ENCODE measurements around the gene PEX11A.

PEX11A gene

DNA sequence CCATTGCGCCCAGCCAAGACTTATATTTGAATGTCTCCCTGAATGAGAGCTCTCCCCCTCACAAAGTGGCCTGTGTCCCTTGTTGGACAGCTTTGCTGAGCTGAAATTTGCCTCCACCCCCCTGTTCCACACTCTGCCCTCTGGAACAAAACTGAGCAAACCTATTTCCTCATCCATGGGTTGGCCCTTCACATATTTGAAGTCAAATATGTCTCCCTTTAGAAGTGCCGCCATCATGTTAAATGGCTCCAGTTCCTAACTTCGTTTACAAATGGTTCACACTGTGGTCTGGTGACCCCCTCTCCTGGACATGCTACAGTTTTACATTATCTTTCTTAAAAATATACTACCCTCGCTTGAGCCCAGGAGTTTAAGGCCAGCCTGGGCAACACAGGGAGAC lies 16.0 kb downstream of the PEX11A start:
- H2BK120ac ChIP-seq (ENCODE audit: low read depth, low read length), result no peak overlapping the region
- no peak overlapping the region for H2BK5ac ChIP-seq (ENCODE audit: low read length)
- DNase-seq, result no peak
- H3K4ac ChIP-seq (ENCODE audit: low read depth, low read length), result no peak overlapping the region
- H3K9ac ChIP-seq (ENCODE audit: low read length), result no peak overlapping the region
- no peak overlapping the region for H4K8ac ChIP-seq (ENCODE audit: low read depth, low read length)
- no peak overlapping the region for H3K56ac ChIP-seq (ENCODE audit: low read length)
- H3K4me3 ChIP-seq (ENCODE audit: low read length), result no peak overlapping the region
- H3K27ac ChIP-seq (ENCODE audit: low read depth, low read length), result no peak overlapping the region
- H3K18ac ChIP-seq (ENCODE audit: low read length), result no peak overlapping the region
- no peaks in the 10 kb centered on the region for H3K36me3 ChIP-seq (ENCODE audit: control insufficient read depth, insufficient read depth, low read length)
- no peaks in the 10 kb centered on the region for H3K79me1 ChIP-seq (ENCODE audit: low read length)
- no peak overlapping the region for H3K4me2 ChIP-seq (ENCODE audit: low read length)
- no peak overlapping the region for H4K5ac ChIP-seq (ENCODE audit: low read length)
- H3K79me2 ChIP-seq (ENCODE audit: control insufficient read depth, insufficient read depth, low read length), result no peaks in the 10 kb centered on the region
- H2AK5ac ChIP-seq (ENCODE audit: low read length), result no peak overlapping the region
- H3K4me1 ChIP-seq (ENCODE audit: control insufficient read depth, low read depth, low read length), result no peaks in the 10 kb centered on the region
- no peak overlapping the region for H2BK15ac ChIP-seq (replicated peaks; ENCODE audit: low read depth)
- no peaks in the 10 kb centered on the region for H3K27me3 ChIP-seq (ENCODE audit: insufficient read depth, low read length, poor library complexity)
- H3K23ac ChIP-seq (ENCODE audit: low read length), result no peak overlapping the region
- WGBS (ENCODE audit: extremely low coverage, insufficient coverage, low lambda C conversion rate), result no CpG with 5 or more reads among the region's 4 CpGs

DNA sequence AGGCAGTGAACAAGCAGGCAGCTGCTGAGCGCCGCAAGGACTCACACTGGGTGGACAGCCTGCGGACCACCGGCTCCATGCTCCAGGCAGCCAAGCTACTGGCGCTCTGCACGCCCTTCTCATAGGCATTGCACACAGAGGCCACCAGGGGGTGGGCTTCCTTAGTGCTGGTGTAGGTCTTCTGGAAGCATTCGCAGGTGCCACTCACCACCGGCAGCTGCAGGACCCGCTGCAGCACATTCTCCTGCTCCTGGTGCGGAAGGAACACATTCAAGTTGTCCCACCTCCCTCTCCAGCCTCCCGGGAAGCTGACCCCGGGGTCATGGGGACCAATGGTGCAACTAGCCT lies 17.4 kb downstream of the PEX11A start:
- Histone ChIP-seq H4K5ac (ENCODE audit: low read length) (no peak overlapping the region), H3K18ac (ENCODE audit: low read length) (no peak overlapping the region), H2AK5ac (ENCODE audit: low read length) (no peak overlapping the region), H3K79me1 (ENCODE audit: low read length) (no peaks in the 10 kb centered on the region), H2BK120ac (ENCODE audit: low read depth, low read length) (no peak overlapping the region), H3K4me3 (ENCODE audit: low read length) (no peak overlapping the region), H2BK15ac (replicated peaks; ENCODE audit: low read depth) (no peak overlapping the region), H3K4me1 (ENCODE audit: control insufficient read depth, low read depth, low read length) (no peaks in the 10 kb centered on the region), H3K27me3 (ENCODE audit: insufficient read depth, low read length, poor library complexity) (no peaks in the 10 kb centered on the region), H3K56ac (ENCODE audit: low read length) (no peak overlapping the region), H4K8ac (ENCODE audit: low read depth, low read length) (no peak overlapping the region), H3K23ac (ENCODE audit: low read length) (no peak overlapping the region), H3K9ac (ENCODE audit: low read length) (no peak overlapping the region), H2BK5ac (ENCODE audit: low read length) (no peak overlapping the region), H3K79me2 (ENCODE audit: control insufficient read depth, insufficient read depth, low read length) (no peaks in the 10 kb centered on the region), H3K27ac (ENCODE audit: low read depth, low read length) (no peak overlapping the region), H3K4me2 (ENCODE audit: low read length) (no peak overlapping the region), H3K36me3 (ENCODE audit: control insufficient read depth, insufficient read depth, low read length) (no peaks in the 10 kb centered on the region), H3K4ac (ENCODE audit: low read depth, low read length) (no peak overlapping the region)
- WGBS (ENCODE audit: extremely low coverage, insufficient coverage, low lambda C conversion rate), result no CpG with 5 or more reads among the region's 12 CpGs
- DNase-seq, result peak; percentile 84

DNA sequence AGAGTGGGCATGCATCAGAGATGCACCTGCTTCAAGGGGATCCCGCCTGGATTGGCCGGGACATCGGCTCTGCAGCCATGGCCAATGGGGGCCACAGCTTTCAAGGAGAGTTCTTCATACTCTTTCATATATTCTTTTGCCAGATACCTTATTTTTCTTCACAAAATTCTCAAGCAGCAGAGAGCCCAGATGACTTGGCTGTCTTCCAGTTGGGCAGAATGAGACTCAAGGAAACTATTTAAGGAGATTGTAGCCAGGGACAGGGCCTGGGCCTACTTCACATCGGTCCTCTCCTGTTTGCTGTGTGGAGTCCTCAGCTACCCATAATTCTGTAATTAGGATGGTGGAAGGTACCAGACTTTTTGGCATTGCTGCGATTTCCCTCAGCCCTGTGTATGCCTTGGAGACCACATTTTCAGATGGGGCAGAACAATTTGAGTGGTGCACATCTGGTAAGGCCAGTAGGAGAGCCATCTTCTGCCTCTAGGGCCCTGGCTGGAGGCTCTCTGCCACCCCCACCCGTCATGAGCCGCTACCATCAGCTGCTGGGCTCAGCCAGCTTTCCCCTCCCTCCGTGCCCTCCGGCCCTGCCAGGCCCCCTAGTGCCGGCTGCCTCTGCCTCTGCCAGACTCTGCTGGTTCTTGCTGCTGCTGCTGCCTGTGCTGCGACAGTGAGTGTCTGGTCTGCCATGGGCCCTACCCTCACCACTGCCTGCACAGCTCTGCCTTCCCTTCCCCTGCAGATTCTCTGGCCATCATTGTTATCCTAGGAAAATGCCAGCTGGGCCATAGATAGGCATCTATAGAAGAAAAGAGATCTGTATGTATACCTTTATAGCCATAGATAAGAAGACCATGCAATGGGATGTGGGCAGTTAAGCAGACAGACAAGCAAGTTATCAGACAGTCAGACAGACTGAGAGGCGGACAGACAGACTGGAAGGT lies 18.1 kb downstream of the PEX11A start:
- H4K5ac ChIP-seq (ENCODE audit: low read length), result no peak overlapping the region
- H3K23ac ChIP-seq (ENCODE audit: low read length), result no peak overlapping the region
- H3K56ac ChIP-seq (ENCODE audit: low read length), result no peak overlapping the region
- no peak overlapping the region for H2BK15ac ChIP-seq (replicated peaks; ENCODE audit: low read depth)
- no CpG with 5 or more reads among the region's 12 CpGs for WGBS (ENCODE audit: extremely low coverage, insufficient coverage, low lambda C conversion rate)
- H4K8ac ChIP-seq (ENCODE audit: low read depth, low read length), result no peak overlapping the region
- no peak overlapping the region for H2AK5ac ChIP-seq (ENCODE audit: low read length)
- H3K9ac ChIP-seq (ENCODE audit: low read length), result no peak overlapping the region
- H3K4ac ChIP-seq (ENCODE audit: low read depth, low read length), result no peak overlapping the region
- H3K79me1 ChIP-seq (ENCODE audit: low read length), result no peaks in the 10 kb centered on the region
- no peaks in the 10 kb centered on the region for H3K79me2 ChIP-seq (ENCODE audit: control insufficient read depth, insufficient read depth, low read length)
- no peak overlapping the region for H3K4me2 ChIP-seq (ENCODE audit: low read length)
- DNase-seq, result no peak
- H3K4me1 ChIP-seq (ENCODE audit: control insufficient read depth, low read depth, low read length), result no peaks in the 10 kb centered on the region
- no peak overlapping the region for H3K18ac ChIP-seq (ENCODE audit: low read length)
- no peak overlapping the region for H2BK5ac ChIP-seq (ENCODE audit: low read length)
- no peak overlapping the region for H2BK120ac ChIP-seq (ENCODE audit: low read depth, low read length)
- H3K36me3 ChIP-seq (ENCODE audit: control insufficient read depth, insufficient read depth, low read length), result no peaks in the 10 kb centered on the region
- no peak overlapping the region for H3K27ac ChIP-seq (ENCODE audit: low read depth, low read length)
- no peak overlapping the region for H3K4me3 ChIP-seq (ENCODE audit: low read length)
- no peaks in the 10 kb centered on the region for H3K27me3 ChIP-seq (ENCODE audit: insufficient read depth, low read length, poor library complexity)

DNA sequence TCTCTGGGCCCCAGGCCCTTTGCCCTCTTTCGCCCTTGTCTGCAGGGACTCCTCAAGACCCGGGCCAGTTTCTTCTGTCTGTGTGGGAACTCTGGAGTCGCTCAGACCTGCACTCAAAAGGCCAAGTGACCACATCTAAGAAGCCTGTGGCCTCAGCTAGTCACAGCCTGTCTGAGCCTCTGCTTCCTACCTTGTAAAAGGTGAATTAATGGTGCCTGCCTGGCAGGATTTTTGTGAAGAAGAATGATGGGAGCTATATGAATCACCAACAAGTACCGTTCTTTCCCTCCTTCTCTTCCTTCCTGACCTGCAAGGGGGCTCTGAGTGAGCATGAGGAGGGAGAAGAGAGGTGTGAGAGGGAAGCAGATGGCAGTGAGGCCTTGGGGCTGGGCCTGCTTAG lies 18.9 kb downstream of the PEX11A start:
- no peak overlapping the region for H2BK15ac ChIP-seq (replicated peaks; ENCODE audit: low read depth)
- no peak overlapping the region for H2BK120ac ChIP-seq (ENCODE audit: low read depth, low read length)
- H3K27me3 ChIP-seq (ENCODE audit: insufficient read depth, low read length, poor library complexity), result no peaks in the 10 kb centered on the region
- H3K36me3 ChIP-seq (ENCODE audit: control insufficient read depth, insufficient read depth, low read length), result no peaks in the 10 kb centered on the region
- H3K4me2 ChIP-seq (ENCODE audit: low read length), result no peak overlapping the region
- H3K4me1 ChIP-seq (ENCODE audit: control insufficient read depth, low read depth, low read length), result no peaks in the 10 kb centered on the region
- no peak for DNase-seq
- no peak overlapping the region for H3K4ac ChIP-seq (ENCODE audit: low read depth, low read length)
- H3K79me2 ChIP-seq (ENCODE audit: control insufficient read depth, insufficient read depth, low read length), result no peaks in the 10 kb centered on the region
- H3K56ac ChIP-seq (ENCODE audit: low read length), result no peak overlapping the region
- no peak overlapping the region for H3K23ac ChIP-seq (ENCODE audit: low read length)
- H3K18ac ChIP-seq (ENCODE audit: low read length), result no peak overlapping the region
- no peak overlapping the region for H4K8ac ChIP-seq (ENCODE audit: low read depth, low read length)
- no peak overlapping the region for H2BK5ac ChIP-seq (ENCODE audit: low read length)
- no peak overlapping the region for H3K4me3 ChIP-seq (ENCODE audit: low read length)
- no peaks in the 10 kb centered on the region for H3K79me1 ChIP-seq (ENCODE audit: low read length)
- H2AK5ac ChIP-seq (ENCODE audit: low read length), result no peak overlapping the region
- H4K5ac ChIP-seq (ENCODE audit: low read length), result no peak overlapping the region
- H3K9ac ChIP-seq (ENCODE audit: low read length), result no peak overlapping the region
- no CpG with 5 or more reads among the region's 4 CpGs for WGBS (ENCODE audit: extremely low coverage, insufficient coverage, low lambda C conversion rate)
- no peak overlapping the region for H3K27ac ChIP-seq (ENCODE audit: low read depth, low read length)

DNA sequence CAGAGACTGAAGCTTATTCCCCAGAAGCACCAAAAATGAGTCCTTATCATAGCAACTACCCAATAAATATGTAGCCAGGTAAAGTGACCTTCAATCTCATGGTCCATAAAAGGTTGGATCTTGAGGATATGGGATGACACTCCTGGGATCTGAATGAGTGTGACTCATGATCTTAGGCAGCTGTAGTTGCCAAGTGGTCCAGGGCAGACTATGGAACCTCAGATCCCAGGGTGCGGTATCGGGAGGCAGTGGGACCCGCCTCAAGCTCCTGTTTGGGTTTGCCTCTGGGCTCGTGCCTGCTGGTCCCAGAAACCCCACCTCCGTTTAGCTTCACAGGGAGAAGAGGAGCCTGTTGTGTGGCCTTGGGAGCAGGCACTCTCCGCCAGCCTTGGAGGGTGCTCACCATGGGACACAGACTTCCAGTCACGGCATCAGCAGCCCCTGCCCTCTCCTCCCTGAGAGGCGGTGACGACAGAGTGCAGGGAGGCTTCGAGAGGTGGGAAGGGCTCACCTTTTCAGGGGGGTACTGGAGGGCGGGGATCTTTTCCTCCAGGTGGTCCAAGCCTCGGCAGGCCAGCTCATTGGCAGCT lies 19.5 kb downstream of the PEX11A start:
- no peaks in the 10 kb centered on the region for H3K27me3 ChIP-seq (ENCODE audit: insufficient read depth, low read length, poor library complexity)
- no peak overlapping the region for H2BK15ac ChIP-seq (replicated peaks; ENCODE audit: low read depth)
- H2BK120ac ChIP-seq (ENCODE audit: low read depth, low read length), result no peak overlapping the region
- no peaks in the 10 kb centered on the region for H3K36me3 ChIP-seq (ENCODE audit: control insufficient read depth, insufficient read depth, low read length)
- H3K18ac ChIP-seq (ENCODE audit: low read length), result no peak overlapping the region
- WGBS (ENCODE audit: extremely low coverage, insufficient coverage, low lambda C conversion rate), result no CpG with 5 or more reads among the region's 12 CpGs
- H3K4ac ChIP-seq (ENCODE audit: low read depth, low read length), result no peak overlapping the region
- no peak overlapping the region for H3K9ac ChIP-seq (ENCODE audit: low read length)
- H3K4me2 ChIP-seq (ENCODE audit: low read length), result no peak overlapping the region
- H4K5ac ChIP-seq (ENCODE audit: low read length), result no peak overlapping the region
- H3K23ac ChIP-seq (ENCODE audit: low read length), result no peak overlapping the region
- H3K27ac ChIP-seq (ENCODE audit: low read depth, low read length), result no peak overlapping the region
- no peaks in the 10 kb centered on the region for H3K79me2 ChIP-seq (ENCODE audit: control insufficient read depth, insufficient read depth, low read length)
- no peak overlapping the region for H2AK5ac ChIP-seq (ENCODE audit: low read length)
- H3K4me1 ChIP-seq (ENCODE audit: control insufficient read depth, low read depth, low read length), result peaks cover 1% of the 10 kb centered on the region
- H3K56ac ChIP-seq (ENCODE audit: low read length), result no peak overlapping the region
- no peak for DNase-seq
- no peak overlapping the region for H2BK5ac ChIP-seq (ENCODE audit: low read length)
- no peaks in the 10 kb centered on the region for H3K79me1 ChIP-seq (ENCODE audit: low read length)
- no peak overlapping the region for H3K4me3 ChIP-seq (ENCODE audit: low read length)
- no peak overlapping the region for H4K8ac ChIP-seq (ENCODE audit: low read depth, low read length)

All from mesendoderm (in vitro differentiated cells).